NCI-H1092 (cell line): Measurements from ENCODE around the gene SLC10A7.

Experiments used
- DNase-seq: peaks from one replicate; lab custom pipeline; 2025; lab: John Stamatoyannopoulos, UW

SLC10A7 gene

GRCh38 chr4:146494143-146494542 lies 27.6 kb downstream of the SLC10A7 start:
- DNase-seq, result no peak

DNA sequence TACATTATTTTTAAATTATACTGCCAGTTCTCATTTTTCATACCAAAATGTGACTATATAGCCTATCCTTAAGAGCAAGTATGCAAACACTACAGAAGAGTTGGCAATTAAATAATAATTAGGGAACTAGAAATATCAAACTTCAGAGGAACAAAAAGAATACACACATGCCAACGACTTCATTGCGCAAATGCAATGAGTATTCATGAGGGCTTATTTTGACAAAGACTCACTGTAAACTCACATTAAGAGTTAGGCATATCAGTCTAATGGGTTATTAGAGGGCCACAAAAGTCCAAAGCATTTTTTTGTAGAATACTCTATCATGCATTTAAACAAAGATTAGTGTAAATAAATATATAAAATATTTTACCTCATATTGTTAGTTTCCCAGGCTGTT lies 31.6 kb downstream of the SLC10A7 start:
- DNase-seq, result no peak

DNA sequence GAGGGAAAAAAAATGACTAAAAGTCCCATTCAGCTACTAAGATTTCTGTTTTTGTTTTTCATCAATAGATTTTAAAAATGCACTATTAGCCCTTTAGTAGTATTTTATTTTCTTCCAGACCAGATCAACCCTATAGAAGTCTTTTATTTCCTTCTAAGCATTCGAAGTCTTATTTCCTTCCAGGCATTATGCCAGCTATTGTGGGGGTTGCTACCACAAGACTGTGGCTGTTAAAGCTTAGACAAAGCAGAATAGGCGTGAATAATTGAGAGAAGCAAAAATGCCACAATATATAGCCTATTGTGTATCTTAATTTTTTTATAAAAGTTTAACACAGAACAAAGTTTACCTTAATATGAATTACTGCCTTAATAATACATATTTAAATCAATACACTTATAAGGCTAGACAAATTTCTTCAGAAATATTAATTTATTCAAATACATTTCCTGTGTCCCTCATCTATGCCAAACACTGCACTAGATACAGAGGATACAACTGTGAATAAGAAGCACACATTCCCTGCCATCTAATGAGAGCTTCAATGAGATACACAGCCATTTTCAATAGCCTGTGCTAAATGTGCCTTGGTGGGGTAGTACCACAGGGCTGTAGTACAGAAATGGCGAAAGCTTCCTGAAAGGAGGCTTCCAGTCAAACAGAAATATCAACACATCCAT lies 33.1 kb downstream of the SLC10A7 start:
- DNase-seq, result no peak

- no peak for DNase-seq
Measured at GRCh38 chr4:146486565-146486964, 35.2 kb downstream of the SLC10A7 start.

GRCh38 chr4:146485968-146486367 lies 35.8 kb downstream of the SLC10A7 start:
- DNase-seq, result no peak

- no peak for DNase-seq
Measured at GRCh38 chr4:146482788-146483187, 39.0 kb downstream of the SLC10A7 start.

GRCh38 chr4:146481246-146481645 lies 40.5 kb downstream of the SLC10A7 start:
- no peak for DNase-seq

DNA sequence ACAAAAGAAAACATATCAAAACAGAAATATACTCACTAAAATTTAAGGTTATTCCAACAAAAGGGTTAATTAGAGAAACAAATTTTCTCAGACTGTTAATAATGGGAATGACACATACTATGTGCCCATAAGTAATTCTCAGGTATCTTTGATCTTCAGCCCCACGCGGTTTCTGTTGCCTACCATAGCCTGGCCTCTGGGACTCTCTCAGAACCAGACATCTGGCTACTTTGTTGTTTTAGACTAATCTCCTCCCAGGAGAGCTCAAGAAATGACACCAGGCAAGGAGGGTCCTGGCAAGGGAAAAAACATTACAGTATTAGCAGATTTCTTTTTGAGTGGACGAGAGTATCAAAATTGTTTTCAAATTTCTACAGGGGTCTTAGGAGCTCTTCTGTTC lies 43.7 kb downstream of the SLC10A7 start:
- DNase-seq, result no peak

- DNase-seq, result no peak
Measured at GRCh38 chr4:146477054-146477453, 44.7 kb downstream of the SLC10A7 start.

GRCh38 chr4:146472404-146472803 lies 49.3 kb downstream of the SLC10A7 start:
- no peak for DNase-seq

DNA sequence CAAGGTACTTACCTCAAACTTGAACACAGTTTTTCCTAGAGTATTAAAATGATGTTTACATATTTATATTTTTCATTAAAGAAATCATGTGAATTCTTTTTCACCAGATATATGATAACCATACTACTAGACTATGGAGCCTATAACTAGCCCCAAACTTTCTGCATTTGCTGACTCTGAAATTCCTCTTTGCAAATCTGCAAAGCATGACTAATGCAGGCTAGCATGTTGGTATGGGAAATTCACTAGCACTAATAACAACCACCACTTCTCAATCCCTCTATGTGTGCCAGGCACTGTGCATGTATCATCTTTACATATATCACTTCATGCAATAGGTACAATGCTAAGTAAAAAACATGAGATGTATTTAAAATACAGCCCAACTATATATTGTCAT lies 51.1 kb downstream of the SLC10A7 start:
- DNase-seq, result no peak

- DNase-seq, result no peak
Measured at GRCh38 chr4:146469022-146469421, 52.7 kb downstream of the SLC10A7 start.

DNA sequence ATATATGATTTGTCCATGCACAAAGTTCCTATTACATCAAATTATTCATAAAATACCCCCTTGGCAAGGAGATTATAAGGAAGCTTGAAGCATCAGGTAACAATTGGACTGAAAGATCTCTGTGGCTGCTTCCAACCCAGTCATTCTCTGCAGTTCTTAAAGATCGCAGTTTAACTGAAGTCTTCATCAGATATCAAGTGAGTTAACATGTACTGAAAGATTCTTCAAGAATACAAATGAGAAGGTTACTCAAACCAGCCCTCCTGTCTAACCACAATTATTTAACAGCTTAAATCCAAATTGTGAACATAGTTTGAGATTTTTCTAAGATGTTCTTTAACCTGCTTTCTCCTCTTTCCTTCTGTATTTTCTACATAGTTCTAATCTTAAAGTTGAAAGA lies 56.1 kb downstream of the SLC10A7 start:
- no peak for DNase-seq

GRCh38 chr4:146462251-146462650 lies 59.5 kb downstream of the SLC10A7 start:
- no peak for DNase-seq

- no peak for DNase-seq
Measured at GRCh38 chr4:146458594-146458993, 63.1 kb downstream of the SLC10A7 start.

GRCh38 chr4:146456681-146457080 lies 65.1 kb downstream of the SLC10A7 start:
- DNase-seq, result no peak

- no peak for DNase-seq
Measured at GRCh38 chr4:146453181-146453807, 68.4 kb downstream of the SLC10A7 start.

DNA sequence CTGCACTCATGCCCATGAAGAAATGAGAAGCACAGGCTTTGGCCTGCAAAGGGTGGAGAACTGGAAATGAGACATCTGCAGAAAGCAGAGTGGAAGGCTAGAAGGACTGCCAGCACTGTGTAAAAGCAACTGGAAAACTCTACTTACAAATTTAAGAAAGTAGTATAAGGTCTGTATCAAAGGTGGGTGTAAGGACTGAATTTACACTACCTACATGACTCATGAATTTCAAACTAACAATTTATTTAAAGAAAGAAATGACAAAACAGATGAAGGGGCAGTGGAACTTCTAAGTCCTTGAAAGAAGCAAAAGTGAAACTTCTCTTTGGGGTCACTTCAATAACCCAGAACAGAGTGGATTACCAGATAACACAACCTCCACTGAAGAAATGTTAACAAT lies 71.2 kb downstream of the SLC10A7 start:
- DNase-seq, result no peak

DNA sequence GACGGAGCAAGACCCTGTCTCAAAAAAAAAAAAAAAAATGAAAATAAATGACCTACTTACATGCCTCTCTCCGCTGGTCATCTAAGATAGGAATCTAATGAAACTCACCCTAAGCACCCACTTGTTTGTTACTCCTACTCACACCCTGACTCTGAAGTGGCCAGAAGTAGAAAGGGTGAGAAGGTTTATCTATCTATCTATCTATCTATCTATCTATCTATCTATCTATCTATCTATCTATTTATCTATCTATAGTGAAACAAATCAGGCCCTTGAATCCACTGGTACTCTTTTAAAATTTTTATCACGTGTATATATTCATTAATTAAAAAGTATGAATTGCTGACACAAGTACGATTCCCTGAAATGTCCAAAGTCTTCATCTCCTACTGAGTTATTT lies 75.2 kb downstream of the SLC10A7 start:
- DNase-seq, result no peak

DNA sequence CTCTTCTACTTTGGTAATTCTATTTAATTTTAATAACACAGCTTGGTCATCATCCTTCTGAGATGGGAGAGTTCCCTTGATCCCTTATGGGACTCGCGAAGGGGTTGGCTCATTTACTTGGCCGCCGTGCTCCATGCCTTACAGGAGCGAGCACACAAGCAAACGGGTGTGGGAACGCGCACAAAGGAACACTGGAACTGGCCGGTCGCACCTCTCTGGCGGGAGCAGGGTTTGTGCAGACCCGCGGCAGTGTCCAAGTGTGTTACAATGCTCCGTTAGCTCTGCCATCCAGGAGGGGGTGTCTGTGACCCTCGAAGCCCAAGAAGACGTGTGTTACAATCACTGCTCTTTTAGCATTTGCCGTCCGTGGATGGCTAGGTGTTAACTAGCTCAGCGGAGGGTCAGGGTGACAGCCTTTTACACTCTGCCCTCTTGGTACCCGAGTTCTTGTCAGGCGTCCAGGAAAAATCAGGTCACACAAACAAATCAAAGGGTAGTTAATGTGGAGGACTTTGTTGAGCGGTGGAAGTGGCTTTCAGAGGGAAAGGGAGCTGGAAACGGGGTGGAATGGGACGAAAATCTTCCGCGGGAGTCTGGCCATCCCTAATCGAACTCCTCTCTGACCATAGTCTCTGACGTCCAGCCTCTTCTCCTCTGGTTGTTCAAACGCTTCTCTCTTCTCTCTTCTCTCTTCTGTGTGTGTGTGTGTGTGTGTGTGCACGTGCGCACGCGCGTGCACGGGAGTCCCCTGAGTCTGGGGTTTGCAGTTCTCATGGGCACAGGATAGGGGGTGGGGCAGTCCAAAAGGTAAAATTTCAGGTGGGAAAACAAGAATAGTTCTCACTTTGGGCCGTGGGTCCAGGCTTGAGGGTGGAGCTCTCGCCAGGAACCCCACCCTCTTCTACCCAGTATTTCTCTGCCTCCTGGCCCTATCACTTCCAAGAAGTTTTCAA lies 76.3 kb downstream of the SLC10A7 start:
- no peak for DNase-seq

DNA sequence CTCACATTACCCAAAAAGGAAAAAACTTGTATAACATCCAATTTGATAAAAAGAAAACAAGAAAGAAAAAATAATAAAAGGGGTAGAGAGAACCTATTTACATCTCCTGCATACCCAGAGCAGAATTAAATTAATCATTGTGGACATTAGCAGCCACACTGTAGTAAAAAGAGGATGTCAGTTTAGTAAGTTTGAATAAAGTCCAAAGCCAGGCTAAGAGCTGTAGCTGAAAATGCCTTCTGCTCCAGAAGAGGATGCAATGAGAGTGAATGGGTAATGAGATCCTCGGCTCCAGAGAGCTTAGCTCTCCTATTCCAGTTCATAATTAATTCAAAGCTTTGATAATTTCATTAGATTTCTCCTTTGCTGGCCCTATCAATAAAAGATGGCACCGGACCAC lies 78.2 kb downstream of the SLC10A7 start:
- no peak for DNase-seq

- no peak for DNase-seq
Measured at GRCh38 chr4:146442801-146443200, 78.9 kb downstream of the SLC10A7 start.

DNA sequence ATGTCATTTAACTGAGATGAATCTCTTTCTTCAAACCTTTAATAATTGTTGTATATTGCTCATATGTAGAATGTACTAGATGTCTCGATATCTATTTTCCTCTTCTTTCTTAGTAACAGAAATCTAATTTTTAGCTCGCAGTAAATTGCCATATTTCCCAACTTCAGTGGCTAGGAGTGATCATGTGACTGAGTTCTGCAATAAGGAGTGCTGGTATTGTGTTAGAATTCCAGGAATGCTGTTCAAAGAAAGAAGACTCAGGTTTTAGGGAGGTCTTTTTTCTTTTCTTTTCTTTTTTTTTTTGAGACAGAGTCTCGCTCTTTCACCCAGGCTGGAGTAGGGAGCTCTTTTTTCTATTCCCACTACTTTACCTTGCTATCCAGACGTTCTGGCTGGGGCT lies 81.7 kb downstream of the SLC10A7 start:
- no peak for DNase-seq
